DND-41 (cell line): Measurements from ENCODE around the gene PROZ.

Source experiments
- ATAC-seq: fragments of 200-7000 bp; cut with Tn5 transposase; 3 replicates; pipeline ENCODE4 v1.9.1; 2021; ENCODE audit warnings: low read depth; ENCODE audit not compliant: insufficient read depth
- DNase-seq: peaks from one replicate; pipeline ENCODE4 v3.0.0-alpha.2; 2020
- H2AFZ ChIP-seq: 2 replicates; pipeline ENCODE4 v1.6.0; 2012; ENCODE audit warnings: low read depth, low read length
- H3K27ac ChIP-seq: 2 replicates; pipeline ENCODE4 v1.5.1; 2012; ENCODE audit warnings: low read length, inconsistent platforms
- H3K27me3 ChIP-seq: fragments of 200-600 bp; sonication (generic); 2 replicates; pipeline ENCODE4 v1.6.0; 2012; ENCODE audit warnings: low read length, mild to moderate bottlenecking, inconsistent platforms; ENCODE audit not compliant: insufficient read depth, poor library complexity
- H3K36me3 ChIP-seq: 2 replicates; pipeline ENCODE4 v1.5.1; 2012; ENCODE audit warnings: low read length, inconsistent platforms; ENCODE audit not compliant: insufficient read depth
- H3K4me1 ChIP-seq: 2 replicates; pipeline ENCODE4 v1.5.1; 2012; ENCODE audit warnings: mild to moderate bottlenecking, low read length; ENCODE audit not compliant: insufficient read depth
- H3K4me2 ChIP-seq: 2 replicates; pipeline ENCODE4 v1.6.0; 2012; ENCODE audit warnings: mild to moderate bottlenecking, moderate library complexity, low read length, inconsistent platforms; ENCODE audit not compliant: insufficient read depth
- H3K4me3 ChIP-seq, 2 experiments: fragments of 200-600 bp in 1 of 2; shearing (Covaris generic) in 1 of 2; 2 replicates each; pipeline ENCODE4 v1.5.1; 2012 to 2016; ENCODE audit warnings: inconsistent platforms in 2 of 2, low read length in 2 of 2, mild to moderate bottlenecking in 2 of 2, low read depth in 1 of 2, moderate library complexity in 1 of 2
- H3K79me2 ChIP-seq: 2 replicates; pipeline ENCODE4 v1.6.0; 2012; ENCODE audit warnings: low read length, inconsistent platforms; ENCODE audit not compliant: insufficient read depth
- H3K9ac ChIP-seq: 2 replicates; pipeline ENCODE4 v1.6.0; 2012; ENCODE audit warnings: low read depth, mild to moderate bottlenecking, inconsistent platforms, low read length, moderate library complexity
- H3K9me3 ChIP-seq: 2 replicates; pipeline ENCODE4 v1.5.1; 2012; ENCODE audit warnings: low read length, moderate library complexity, mild to moderate bottlenecking, inconsistent platforms; ENCODE audit not compliant: insufficient read depth, severe bottlenecking
- H4K20me1 ChIP-seq: 2 replicates; pipeline ENCODE4 v1.6.0; 2012; ENCODE audit warnings: low read length; ENCODE audit not compliant: insufficient read depth
- CTCF ChIP-seq: IDR thresholded peaks from 2 replicates; pipeline ENCODE4 v1.5.1; 2012; ENCODE audit warnings: borderline replicate concordance, low read length, moderate library complexity, mild to moderate bottlenecking; ENCODE audit not compliant: poor library complexity, severe bottlenecking; ENCODE audit errors: extremely low read depth
- EZH2 ChIP-seq: IDR thresholded peaks from 3 replicates; pipeline ENCODE4 v1.6.1; 2012; ENCODE audit warnings: borderline replicate concordance, low read depth, mild to moderate bottlenecking, moderate library complexity, low read length, inconsistent platforms; ENCODE audit not compliant: severe bottlenecking

PROZ gene

GRCh38 chr13:113210833-113211232, 52.4 kb downstream of the PROZ start:
- no peak overlapping the region for H2AFZ ChIP-seq
- TF ChIP-seq CTCF: no peak
- TF ChIP-seq EZH2: no peak
- peak overlapping the region; percentile 83 to 88; a peak in 3 of 4 replicates for H3K4me3 ChIP-seq
- H4K20me1 ChIP-seq: peaks cover 57% of the 10 kb centered on the region
- H3K27ac ChIP-seq: no peak overlapping the region
- no peak for ATAC-seq
- H3K27me3 ChIP-seq: no peaks in the 10 kb centered on the region
- no peaks in the 10 kb centered on the region for H3K9me3 ChIP-seq
- no peak for DNase-seq
- peak overlapping the region; percentile 84 for H3K4me2 ChIP-seq
- H3K9ac ChIP-seq: peak overlapping the region; percentile 99
- peaks cover 59% of the 10 kb centered on the region for H3K4me1 ChIP-seq
- peaks cover 91% of the 10 kb centered on the region for H3K79me2 ChIP-seq
- H3K36me3 ChIP-seq: peaks cover 40% of the 10 kb centered on the region

- Histone ChIP-seq H3K4me2 (peak overlapping the region; percentile 84; the same call in 1 of the 2 replicates), H3K36me3 (peaks cover 30% of the 10 kb centered on the region), H2AFZ (no peak overlapping the region), H3K27me3 (no peaks in the 10 kb centered on the region), H3K9me3 (no peaks in the 10 kb centered on the region), H4K20me1 (peaks cover 57% of the 10 kb centered on the region), H3K4me3 (peak overlapping the region in 1 of 2 experiments; percentile 11; a peak in 1 of 4 replicates), H3K79me2 (peaks cover 91% of the 10 kb centered on the region), H3K4me1 (peaks cover 50% of the 10 kb centered on the region), H3K9ac (no peak overlapping the region), H3K27ac (no peak overlapping the region)
- TF ChIP-seq CTCF: peak; percentile 57
- no peak for TF ChIP-seq EZH2
- no peak for ATAC-seq
- peak; percentile 41 for DNase-seq
These were observed 53.3 kb downstream of the PROZ start for GRCh38 chr13:113211774-113212173.

GRCh38 chr13:113216254-113217048, 58.0 kb downstream of the PROZ start:
- Histone ChIP-seq H3K36me3 (peaks cover 48% of the 10 kb centered on the region), H3K27ac (no peak overlapping the region), H3K4me1 (peaks cover 23% of the 10 kb centered on the region), H3K4me2 (no peak overlapping the region), H3K27me3 (no peaks in the 10 kb centered on the region), H3K79me2 (peaks cover 100% of the 10 kb centered on the region), H4K20me1 (peaks cover 80% of the 10 kb centered on the region), H3K4me3 (no peak overlapping the region), H3K9ac (no peak overlapping the region), H2AFZ (no peak overlapping the region), H3K9me3 (no peaks in the 10 kb centered on the region)
- DNase-seq: no peak
- no peak for ATAC-seq
- TF ChIP-seq EZH2: no peak
- no peak for TF ChIP-seq CTCF
